ENCODE data around the gene GRK4. TPM values are rescaled to one million over a fixed set of nuclear protein-coding genes. Genes with fewer than 3 reads are reported as not detected.

GRK4 gene
- total and polyA plus RNA-seq, 4 donors, result 1.0 to 2.2 (median 1.8) TPM

- peaks cover 6 to 23% (median 14%) of the 10 kb centered on the region in 4 donors for H3K4me1 ChIP-seq (ENCODE audit: control insufficient read depth in 4 of 4, insufficient read depth in 4 of 4, low read length in 3 of 4)
- DNase-seq (ENCODE audit: low spot score), result no peak
- no peak overlapping the region for H3K9ac ChIP-seq (ENCODE audit: low read depth in 1 of 2, low read length in 2 of 2)
- H3K4me3 ChIP-seq (ENCODE audit: low read depth in 1 of 3, low read length in 3 of 3), result no peak overlapping the region
- 94% methylated on average over 14 of the region's 14 CpGs for WGBS
- H3K27me3 ChIP-seq (ENCODE audit: control insufficient read depth in 4 of 4, insufficient read depth in 4 of 4, low read length in 3 of 4), result no peaks in the 10 kb centered on the region
- no peak overlapping the region for H3K27ac ChIP-seq (ENCODE audit: low read depth in 1 of 2, low read length in 2 of 2)
- H3K36me3 ChIP-seq (ENCODE audit: control insufficient read depth in 4 of 4, insufficient read depth in 3 of 4, low read depth in 1 of 4, low read length in 3 of 4), result peaks cover 28 to 57% (median 34%) of the 10 kb centered on the region in 4 donors
- TF ChIP-seq TAF1 (conservative IDR thresholded peaks at IDR 0.05), result no peak
- TF ChIP-seq SP1 (IDR thresholded peaks at IDR 0.05), result no peak
- TF ChIP-seq CTCF (IDR thresholded peaks at IDR 0.05; ENCODE audit: low read depth, low read length, missing input control), result no peak
- no peak for TF ChIP-seq JUND (IDR thresholded peaks at IDR 0.05)
- TF ChIP-seq EGR1 (IDR thresholded peaks at IDR 0.05; ENCODE audit: low read depth in 2 of 2), result no peak
- TF ChIP-seq YY1 (IDR thresholded peaks at IDR 0.05), result no peak
- no peak for TF ChIP-seq ZBTB33 (IDR thresholded peaks at IDR 0.05)
- no peak for TF ChIP-seq RAD21 (IDR thresholded peaks at IDR 0.05)
- TF ChIP-seq FOXA1 (IDR thresholded peaks at IDR 0.05), result no peak
- TF ChIP-seq MAX (IDR thresholded peaks at IDR 0.05), result no peak
- no peak for TF ChIP-seq RXRA (IDR thresholded peaks at IDR 0.05)
- no peak for TF ChIP-seq NR2F2 (IDR thresholded peaks at IDR 0.05)
- no peak for TF ChIP-seq ATF3 (IDR thresholded peaks at IDR 0.05)
- TF ChIP-seq HNF4G (IDR thresholded peaks at IDR 0.05), result no peak
- no peak for TF ChIP-seq HNF4A (conservative IDR thresholded peaks at IDR 0.05)
- TF ChIP-seq REST (IDR thresholded peaks at IDR 0.05), result no peak
- TF ChIP-seq FOXA2 (IDR thresholded peaks at IDR 0.05), result no peak
- TF ChIP-seq GABPA (IDR thresholded peaks at IDR 0.05 in 1 of 2, conservative IDR thresholded peaks at IDR 0.05 in 1 of 2), result no peak
- no peaks in the 10 kb centered on the region for H3K9me3 ChIP-seq (ENCODE audit: control insufficient read depth in 4 of 4, low read length in 3 of 4)
Measured at GRCh38 chr4:2938906-2939305, 24.5 kb upstream of the GRK4 start.

Data from liver (tissue), 9 donors.